H9 (cell line): Measurements from ENCODE around the gene TNFRSF4. TPM values are rescaled to one million over a fixed set of nuclear protein-coding genes. Genes with fewer than 3 reads are reported as not detected.

Experiments used
- DNase-seq: peaks from one replicate; pipeline ENCODE4 v3.0.0-alpha.2; 2017
- H2AFZ ChIP-seq: one replicate; pipeline ENCODE4 v1.6.1; 2013; ENCODE audit warnings: mild to moderate bottlenecking, low read length, control low read depth, moderate library complexity
- H2AK5ac ChIP-seq: 2 replicates; pipeline ENCODE4 v1.6.1; 2013; ENCODE audit warnings: low read length, control low read depth, mixed read lengths; ENCODE audit not compliant: insufficient read length
- H2BK120ac ChIP-seq: one replicate; pipeline ENCODE4 v1.6.1; 2013; ENCODE audit warnings: low read depth, mild to moderate bottlenecking, low read length, control low read depth, inconsistent platforms; ENCODE audit not compliant: poor library complexity, severe bottlenecking
- H2BK12ac ChIP-seq: 2 replicates; pipeline ENCODE4 v1.6.1; 2013; ENCODE audit warnings: low read length, control low read depth, mixed read lengths, low read depth; ENCODE audit not compliant: insufficient read length
- H2BK15ac ChIP-seq: 2 replicates; pipeline ENCODE4 v1.6.1; 2013; ENCODE audit warnings: low read depth, low read length, control low read depth
- H2BK20ac ChIP-seq: one replicate; pipeline ENCODE4 v1.6.1; 2013; ENCODE audit warnings: low read depth, mild to moderate bottlenecking, low read length, control low read depth, inconsistent platforms; ENCODE audit not compliant: poor library complexity, severe bottlenecking
- H2BK5ac ChIP-seq: 2 replicates; pipeline ENCODE4 v1.6.1; 2013; ENCODE audit warnings: low read length, control low read depth, mixed read lengths; ENCODE audit not compliant: insufficient read length
- H3K14ac ChIP-seq: 2 replicates; pipeline ENCODE4 v1.6.1; 2013; ENCODE audit warnings: low read length, control low read depth; ENCODE audit not compliant: insufficient read depth
- H3K18ac ChIP-seq: 2 replicates; pipeline ENCODE4 v1.6.1; 2013; ENCODE audit warnings: low read depth, mild to moderate bottlenecking, mixed read lengths, low read length, control low read depth; ENCODE audit not compliant: insufficient read length
- H3K23ac ChIP-seq: 2 replicates; pipeline ENCODE4 v1.6.1; 2013; ENCODE audit warnings: low read length, control low read depth, mixed read lengths, low read depth; ENCODE audit not compliant: insufficient read length
- H3K23me2 ChIP-seq: 2 replicates; pipeline ENCODE4 v1.6.1; 2013; ENCODE audit warnings: low read depth, mild to moderate bottlenecking, mixed read lengths, low read length, control low read depth; ENCODE audit not compliant: insufficient read length, poor library complexity, severe bottlenecking
- H3K27ac ChIP-seq: 2 replicates; pipeline ENCODE4 v1.5.1; 2013; ENCODE audit warnings: low read length, control low read depth, mixed read lengths, low read depth; ENCODE audit not compliant: insufficient read length
- H3K27me3 ChIP-seq: 2 replicates; pipeline ENCODE4 v1.6.1; 2013; ENCODE audit warnings: low read length, control low read depth, inconsistent platforms; ENCODE audit not compliant: insufficient read depth
- H3K4ac ChIP-seq: 2 replicates; pipeline ENCODE4 v1.6.1; 2013; ENCODE audit warnings: low read depth, mild to moderate bottlenecking, control low read depth, inconsistent platforms, low read length, moderate library complexity
- H3K4me1 ChIP-seq: 2 replicates; pipeline ENCODE4 v1.6.1; 2013; ENCODE audit warnings: low read length, control low read depth, inconsistent platforms; ENCODE audit not compliant: insufficient read depth
- H3K4me2 ChIP-seq: 2 replicates; pipeline ENCODE4 v1.6.1; 2013; ENCODE audit warnings: low read length, control low read depth, mixed read lengths; ENCODE audit not compliant: insufficient read length, insufficient read depth
- H3K56ac ChIP-seq: 2 replicates; pipeline ENCODE4 v1.6.1; 2013; ENCODE audit warnings: low read depth, mild to moderate bottlenecking, mixed read lengths, low read length, control low read depth; ENCODE audit not compliant: insufficient read length
- H3K79me1 ChIP-seq: 2 replicates; pipeline ENCODE4 v1.6.1; 2013; ENCODE audit warnings: low read depth, mild to moderate bottlenecking, moderate library complexity, low read length, control low read depth, inconsistent platforms; ENCODE audit not compliant: insufficient read depth, poor library complexity, severe bottlenecking
- H3K79me2 ChIP-seq: 2 replicates; pipeline ENCODE4 v1.6.1; 2013; ENCODE audit warnings: low read length, control low read depth, inconsistent platforms; ENCODE audit not compliant: insufficient read depth
- H3K9ac ChIP-seq: 2 replicates; pipeline ENCODE4 v1.6.1; 2013; ENCODE audit warnings: low read length, control low read depth, mixed read lengths; ENCODE audit not compliant: insufficient read length; ENCODE audit errors: extremely low read depth
- H3K9me3 ChIP-seq: one replicate; pipeline ENCODE4 v1.6.1; 2013; ENCODE audit warnings: low read depth, low read length, inconsistent platforms; ENCODE audit not compliant: control insufficient read depth
- H3T11ph ChIP-seq: one replicate; pipeline ENCODE4 v1.6.1; 2013; ENCODE audit warnings: mild to moderate bottlenecking, low read length, control low read depth, inconsistent platforms
- H4K20me1 ChIP-seq: one replicate; pipeline ENCODE4 v1.6.1; 2013; ENCODE audit not compliant: control insufficient read depth, insufficient read length, insufficient read depth
- H4K5ac ChIP-seq: 2 replicates; pipeline ENCODE4 v1.6.1; 2013; ENCODE audit warnings: low read depth, mild to moderate bottlenecking, mixed read lengths, low read length, control low read depth; ENCODE audit not compliant: insufficient read length
- H4K8ac ChIP-seq: replicated peaks from 2 replicates; pipeline ENCODE4 v1.6.1; 2013; ENCODE audit warnings: low read length, control low read depth, mixed read lengths, low read depth; ENCODE audit not compliant: insufficient read length
- H4K91ac ChIP-seq: 2 replicates; pipeline ENCODE4 v1.6.1; 2013; ENCODE audit warnings: low read depth, mild to moderate bottlenecking, moderate library complexity, mixed read lengths, low read length, control low read depth; ENCODE audit not compliant: insufficient read length
- H3K27ac Mint-ChIP-seq, 3 experiments: 2 replicates in 2 of 3; 3 replicates in 1 of 3; pipeline ENCODE4 v1.8.0; 2020 to 2021; ENCODE audit warnings: mixed read lengths in 3 of 3, mild to moderate bottlenecking in 1 of 3, moderate library complexity in 1 of 3
- H3K27me3 Mint-ChIP-seq: 2 replicates; pipeline ENCODE4 v1.8.0; 2021; ENCODE audit warnings: low read depth, mild to moderate bottlenecking, moderate library complexity, mixed read lengths
- H3K36me3 Mint-ChIP-seq, 3 experiments: 2 replicates in 2 of 3; 3 replicates in 1 of 3; pipeline ENCODE4 v1.8.0; 2020 to 2021; ENCODE audit warnings: low read depth in 3 of 3, mixed read lengths in 3 of 3; ENCODE audit not compliant: insufficient read depth in 1 of 3
- H3K4me1 Mint-ChIP-seq, 2 experiments: 2 replicates each; pipeline ENCODE4 v1.8.0; 2020; ENCODE audit warnings: mixed read lengths in 2 of 2
- H3K4me3 Mint-ChIP-seq, 2 experiments: 2 replicates in 1 of 2; 3 replicates in 1 of 2; pipeline ENCODE4 v1.8.0; 2020 to 2021; ENCODE audit warnings: mild to moderate bottlenecking in 2 of 2, mixed read lengths in 2 of 2, moderate library complexity in 1 of 2
- H3K9me3 Mint-ChIP-seq, 2 experiments: 2 replicates in 1 of 2; 3 replicates in 1 of 2; pipeline ENCODE4 v1.8.0; 2020; ENCODE audit warnings: mild to moderate bottlenecking in 2 of 2, mixed read lengths in 2 of 2, moderate library complexity in 1 of 2
- CTCF ChIP-seq: fragments of 200-600 bp; sonication (generic); conservative IDR thresholded peaks from 3 replicates; pipeline ENCODE4 v1.8.0; 2021; ENCODE audit warnings: antibody characterized with exemption, mild to moderate bottlenecking
- WGBS: extraction: QIAGEN DNeasy Blood & Tissue Kit; methylation state at CpG from one replicate; pipeline ENCODE4 v1.1.7; 2013; ENCODE audit warnings: missing lambda C conversion rate, low lambda C conversion rate, mixed read lengths; ENCODE audit not compliant: insufficient read length; ENCODE audit errors: extremely low coverage; 5-methylcytosine and 5-hydroxymethylcytosine counted together
- total RNA-seq: library from RNA; stranded (reverse); gene quantifications from 2 replicates; pipeline ENCODE4 v1.2.1, GENCODE V29; 2021

Gene TNFRSF4
- total RNA-seq, 1 experiment from 2014 or later: 0.24 TPM

- H3K9me3 Mint-ChIP-seq: no peaks in the 10 kb centered on the region; a peak in 2 of 5 replicates
- peaks cover 22 to 67% (median 56%) of the 10 kb centered on the region in 3 experiments; a peak in 6 of 7 replicates for H3K36me3 Mint-ChIP-seq
- H2BK5ac ChIP-seq: no peak overlapping the region
- H2BK120ac ChIP-seq: no peak overlapping the region
- H3K4me1 Mint-ChIP-seq: peaks cover 16 to 27% of the 10 kb centered on the region in 2 experiments
- H2BK15ac ChIP-seq: no peak overlapping the region
- no peaks in the 10 kb centered on the region for H3K79me1 ChIP-seq
- TF ChIP-seq CTCF: no peak
- H3K4me2 ChIP-seq: no peak overlapping the region
- H2AFZ ChIP-seq: no peak overlapping the region
- no peaks in the 10 kb centered on the region for H3K9me3 ChIP-seq
- no CpG with 5 or more reads among the region's 21 CpGs for WGBS
- no peak overlapping the region for H3K27ac ChIP-seq
- H3K27me3 Mint-ChIP-seq: peaks cover 4% of the 10 kb centered on the region; the same call in 1 of the 2 replicates
- no peak overlapping the region for H3K4me3 Mint-ChIP-seq
- no peaks in the 10 kb centered on the region for H4K20me1 ChIP-seq
- no peak overlapping the region for H3K9ac ChIP-seq
- no peak overlapping the region for H2BK12ac ChIP-seq
- no peak overlapping the region for H3K18ac ChIP-seq
- H2BK20ac ChIP-seq: no peak overlapping the region
- no peak overlapping the region for H2AK5ac ChIP-seq
- no peak for DNase-seq
- H3K27ac Mint-ChIP-seq: no peak overlapping the region; a peak in 1 of 7 replicates
- H3T11ph ChIP-seq: no peak overlapping the region
- no peak overlapping the region for H3K4ac ChIP-seq
- H3K79me2 ChIP-seq: no peaks in the 10 kb centered on the region
- no peak overlapping the region for H3K14ac ChIP-seq
- H3K56ac ChIP-seq: no peak overlapping the region
- H4K5ac ChIP-seq: no peak overlapping the region
- no peak overlapping the region for H3K23ac ChIP-seq
- H3K27me3 ChIP-seq: no peaks in the 10 kb centered on the region
- H3K23me2 ChIP-seq: no peaks in the 10 kb centered on the region
- H3K4me1 ChIP-seq: no peaks in the 10 kb centered on the region
- no peak overlapping the region for H4K8ac ChIP-seq
- no peak overlapping the region for H4K91ac ChIP-seq
These were observed 40.7 kb upstream of the TNFRSF4 start for GRCh38 chr1:1254667-1254998.
